NCI-H1048 (cell line): Measurements from ENCODE around the gene PCDHA1.

Experiments used
- DNase-seq: peaks from one replicate; lab custom pipeline; 2025; lab: John Stamatoyannopoulos, UW

Gene PCDHA1

GRCh38 chr5:141042555-141042954 is 256.6 kb downstream of the PCDHA1 start:
- DNase-seq = no peak

GRCh38 chr5:141050622-141051520 is 264.9 kb downstream of the PCDHA1 start, which contains the start of gene PCDHB1:
PCDHB1 (plus strand) TSS chr5:141051374; CDS start chr5:141051471, 97 bp downstream.
- DNase-seq = peak; percentile 13

- DNase-seq = no peak
These were observed 265.6 kb downstream of the PCDHA1 start for GRCh38 chr5:141051521-141051866.
